DMS153 treated with DMSO at 0.1 percent for 48 hours (cell line): ENCODE results near the gene SAV1.
"Not testable (repeated sequence)": the region's sequence is repeated elsewhere in the genome, so short reads cannot be mapped to it uniquely, and the experiment has no call there.

Source experiments
- DNase-seq: peaks from one replicate; lab custom pipeline; 2025; ENCODE audit not compliant: unreplicated experiment; lab: John Stamatoyannopoulos, UW

SAV1 gene

GRCh38 chr14:50666772-50667683 is 1.1 kb downstream of the SAV1 start:
- DNase-seq = no peak

- DNase-seq = not testable (repeated sequence)
Measured at GRCh38 chr14:50665300-50665699, 2.8 kb downstream of the SAV1 start.

GRCh38 chr14:50664579-50664978 is 3.5 kb downstream of the SAV1 start:
- DNase-seq = not testable (repeated sequence)

- DNase-seq = no peak
Measured at GRCh38 chr14:50659327-50659974, 8.7 kb downstream of the SAV1 start.

- no peak for DNase-seq
Measured at GRCh38 chr14:50658203-50658602, 9.9 kb downstream of the SAV1 start.

GRCh38 chr14:50657753-50658152 is 10.4 kb downstream of the SAV1 start:
- no peak for DNase-seq

- DNase-seq = no peak
Measured at GRCh38 chr14:50656776-50657175, 11.3 kb downstream of the SAV1 start.

- no peak for DNase-seq
Measured at GRCh38 chr14:50649691-50650090, 18.4 kb downstream of the SAV1 start.

GRCh38 chr14:50647753-50648152 is 20.4 kb downstream of the SAV1 start:
- DNase-seq = no peak

- DNase-seq = no peak
Measured at GRCh38 chr14:50647282-50647681, 20.8 kb downstream of the SAV1 start.

GRCh38 chr14:50635141-50635540 is 33.0 kb downstream of the SAV1 start:
- DNase-seq = no peak

- no peak for DNase-seq
Measured at GRCh38 chr14:50633954-50634353, 34.2 kb downstream of the SAV1 start.

- no peak for DNase-seq
Measured at GRCh38 chr14:50631408-50631821, 36.7 kb downstream of the SAV1 start.

- not testable (repeated sequence) for DNase-seq
Measured at GRCh38 chr14:50624947-50625346, 43.2 kb downstream of the SAV1 start.

GRCh38 chr14:50624447-50624846 is 43.7 kb downstream of the SAV1 start:
- no peak for DNase-seq

GRCh38 chr14:50622978-50623377 is 45.1 kb downstream of the SAV1 start:
- DNase-seq = no peak

- DNase-seq = no peak
Measured at GRCh38 chr14:50620341-50620740, 47.8 kb downstream of the SAV1 start.

GRCh38 chr14:50619569-50620141 is 48.5 kb downstream of the SAV1 start:
- no peak for DNase-seq

GRCh38 chr14:50616275-50616674 is 51.8 kb downstream of the SAV1 start:
- no peak for DNase-seq

GRCh38 chr14:50615552-50615951 is 52.6 kb downstream of the SAV1 start:
- DNase-seq = no peak

- no peak for DNase-seq
Measured at GRCh38 chr14:50615056-50615455, 53.0 kb downstream of the SAV1 start.

- DNase-seq = no peak
Measured at GRCh38 chr14:50612806-50613205, 55.3 kb downstream of the SAV1 start.
